Measurements from ENCODE around the gene B4GALNT1. TPM values are rescaled to one million over a fixed set of nuclear protein-coding genes. Genes with fewer than 3 reads are reported as not detected.

Gene B4GALNT1
- total and polyA plus RNA-seq, 9 of the 15 experiments (the other 6 are each of a cell fraction or from before 2014, with no cell fraction given), result 1.0 to 32.2 (median 9.8) TPM

DNA sequence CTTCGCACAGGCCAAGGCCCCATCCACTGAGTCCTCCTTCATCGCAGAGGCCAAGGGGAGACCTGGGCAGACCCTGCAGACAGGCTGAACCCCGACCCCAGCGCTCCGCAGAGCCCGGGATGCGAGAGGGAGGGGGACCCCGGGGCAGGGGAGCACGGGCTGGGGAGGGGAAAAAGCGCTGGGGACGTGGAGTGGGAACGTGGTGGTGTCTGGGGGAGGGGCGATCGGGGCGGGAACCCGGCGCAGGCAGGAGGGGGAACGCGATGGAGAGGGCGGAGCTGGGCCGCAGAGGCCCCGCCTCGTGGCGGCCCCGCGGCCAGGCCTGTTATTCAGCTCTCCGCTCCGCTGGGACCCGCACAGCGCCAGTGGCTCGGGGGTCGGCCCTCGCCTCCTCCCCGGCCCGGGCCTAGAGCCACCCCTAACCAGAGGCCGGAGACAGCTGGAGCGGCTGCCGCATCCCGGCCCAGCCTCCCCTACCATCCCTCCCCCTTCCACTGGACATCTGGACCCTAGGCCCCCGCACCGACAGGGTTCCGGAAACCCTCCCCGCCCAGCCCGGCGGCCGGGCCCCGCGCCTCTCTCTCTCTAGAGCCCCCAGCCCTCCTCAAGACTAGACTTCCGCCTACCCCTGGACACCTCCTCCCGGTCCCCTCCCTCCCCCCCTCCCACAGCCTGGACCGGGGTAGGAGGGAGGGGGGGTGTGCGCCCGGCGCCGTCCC lies 21.7 kb downstream of the B4GALNT1 start, which contains the start of gene ARHGEF25 (continued):
- TF ChIP-seq EGR1 (conservative IDR thresholded peaks at IDR 0.05), result 0 out of 2 replicates have a peak, but pooled peaks have one; percentile 22
- no peak for TF ChIP-seq RAD51 (IDR thresholded peaks at IDR 0.05; ENCODE audit: borderline replicate concordance, low read depth)
- TF ChIP-seq, protein P1, sequence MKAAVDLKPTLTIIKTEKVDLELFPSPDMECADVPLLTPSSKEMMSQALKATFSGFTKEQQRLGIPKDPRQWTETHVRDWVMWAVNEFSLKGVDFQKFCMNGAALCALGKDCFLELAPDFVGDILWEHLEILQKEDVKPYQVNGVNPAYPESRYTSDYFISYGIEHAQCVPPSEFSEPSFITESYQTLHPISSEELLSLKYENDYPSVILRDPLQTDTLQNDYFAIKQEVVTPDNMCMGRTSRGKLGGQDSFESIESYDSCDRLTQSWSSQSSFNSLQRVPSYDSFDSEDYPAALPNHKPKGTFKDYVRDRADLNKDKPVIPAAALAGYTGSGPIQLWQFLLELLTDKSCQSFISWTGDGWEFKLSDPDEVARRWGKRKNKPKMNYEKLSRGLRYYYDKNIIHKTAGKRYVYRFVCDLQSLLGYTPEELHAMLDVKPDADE (conservative IDR thresholded peaks at IDR 0.05; ENCODE audit: control insufficient read depth, low read depth, low read length), result no peak; the same call in 1 of the 2 replicates
- no peak for TF ChIP-seq ZNF224 (CRISPR knock-in tag; IDR thresholded peaks at IDR 0.05)
- TF ChIP-seq NRF1 (conservative IDR thresholded peaks at IDR 0.05 in 1 of 2, IDR thresholded peaks at IDR 0.05 in 1 of 2), result peak; percentile 64 to 66
- TF ChIP-seq, protein P2, sequence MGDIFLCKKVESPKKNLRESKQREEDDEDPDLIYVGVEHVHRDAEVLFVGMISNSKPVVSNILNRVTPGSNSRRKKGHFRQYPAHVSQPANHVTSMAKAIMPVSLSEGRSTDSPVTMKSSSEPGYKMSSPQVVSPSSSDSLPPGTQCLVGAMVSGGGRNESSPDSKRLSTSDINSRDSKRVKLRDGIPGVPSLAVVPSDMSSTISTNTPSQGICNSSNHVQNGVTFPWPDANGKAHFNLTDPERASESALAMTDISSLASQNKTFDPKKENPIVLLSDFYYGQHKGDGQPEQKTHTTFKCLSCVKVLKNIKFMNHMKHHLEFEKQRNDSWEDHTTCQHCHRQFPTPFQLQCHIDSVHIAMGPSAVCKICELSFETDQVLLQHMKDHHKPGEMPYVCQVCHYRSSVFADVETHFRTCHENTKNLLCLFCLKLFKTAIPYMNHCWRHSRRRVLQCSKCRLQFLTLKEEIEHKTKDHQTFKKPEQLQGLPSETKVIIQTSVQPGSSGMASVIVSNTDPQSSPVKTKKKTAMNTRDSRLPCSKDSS (IDR thresholded peaks at IDR 0.05; ENCODE audit: low read depth, partially characterized antibody), result no peak
- no peak for TF ChIP-seq KAT2B (IDR thresholded peaks at IDR 0.05; ENCODE audit: low read depth, low read length)
- no peak for TF ChIP-seq DPF2 (IDR thresholded peaks at IDR 0.05)
- TF ChIP-seq NFRKB (IDR thresholded peaks at IDR 0.05; ENCODE audit: low read depth), result no peak
- TF ChIP-seq, protein P3, sequence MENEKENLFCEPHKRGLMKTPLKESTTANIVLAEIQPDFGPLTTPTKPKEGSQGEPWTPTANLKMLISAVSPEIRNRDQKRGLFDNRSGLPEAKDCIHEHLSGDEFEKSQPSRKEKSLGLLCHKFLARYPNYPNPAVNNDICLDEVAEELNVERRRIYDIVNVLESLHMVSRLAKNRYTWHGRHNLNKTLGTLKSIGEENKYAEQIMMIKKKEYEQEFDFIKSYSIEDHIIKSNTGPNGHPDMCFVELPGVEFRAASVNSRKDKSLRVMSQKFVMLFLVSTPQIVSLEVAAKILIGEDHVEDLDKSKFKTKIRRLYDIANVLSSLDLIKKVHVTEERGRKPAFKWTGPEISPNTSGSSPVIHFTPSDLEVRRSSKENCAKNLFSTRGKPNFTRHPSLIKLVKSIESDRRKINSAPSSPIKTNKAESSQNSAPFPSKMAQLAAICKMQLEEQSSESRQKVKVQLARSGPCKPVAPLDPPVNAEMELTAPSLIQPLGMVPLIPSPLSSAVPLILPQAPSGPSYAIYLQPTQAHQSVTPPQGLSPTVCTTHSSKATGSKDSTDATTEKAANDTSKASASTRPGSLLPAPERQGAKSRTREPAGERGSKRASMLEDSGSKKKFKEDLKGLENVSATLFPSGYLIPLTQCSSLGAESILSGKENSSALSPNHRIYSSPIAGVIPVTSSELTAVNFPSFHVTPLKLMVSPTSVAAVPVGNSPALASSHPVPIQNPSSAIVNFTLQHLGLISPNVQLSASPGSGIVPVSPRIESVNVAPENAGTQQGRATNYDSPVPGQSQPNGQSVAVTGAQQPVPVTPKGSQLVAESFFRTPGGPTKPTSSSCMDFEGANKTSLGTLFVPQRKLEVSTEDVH (IDR thresholded peaks at IDR 0.05; ENCODE audit: low read depth, partially characterized antibody), result no peak
- TF ChIP-seq PHTF2 (CRISPR knock-in tag; IDR thresholded peaks at IDR 0.05), result no peak
- no peak for TF ChIP-seq ETV5 (CRISPR knock-in tag; IDR thresholded peaks at IDR 0.05; ENCODE audit: low read depth)
- TF ChIP-seq CBFA2T3 (IDR thresholded peaks at IDR 0.05), result peak; percentile 15; the same call in 1 of the 2 replicates
- TF ChIP-seq, protein P4, sequence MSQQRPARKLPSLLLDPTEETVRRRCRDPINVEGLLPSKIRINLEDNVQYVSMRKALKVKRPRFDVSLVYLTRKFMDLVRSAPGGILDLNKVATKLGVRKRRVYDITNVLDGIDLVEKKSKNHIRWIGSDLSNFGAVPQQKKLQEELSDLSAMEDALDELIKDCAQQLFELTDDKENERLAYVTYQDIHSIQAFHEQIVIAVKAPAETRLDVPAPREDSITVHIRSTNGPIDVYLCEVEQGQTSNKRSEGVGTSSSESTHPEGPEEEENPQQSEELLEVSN (IDR thresholded peaks at IDR 0.05; ENCODE audit: borderline replicate concordance in 1 of 2, extremely low read depth in 1 of 2, insufficient read depth in 1 of 2, insufficient read length in 1 of 2, low read depth in 1 of 2, low read length in 1 of 2, poor library complexity in 1 of 2, severe bottlenecking in 1 of 2), result peak; percentile 31 to 83
- TF ChIP-seq MTA1 (IDR thresholded peaks at IDR 0.05; ENCODE audit: borderline replicate concordance), result no peak
- no peak for TF ChIP-seq MIER1 (IDR thresholded peaks at IDR 0.05; ENCODE audit: low read depth)
- TF ChIP-seq, protein P5, sequence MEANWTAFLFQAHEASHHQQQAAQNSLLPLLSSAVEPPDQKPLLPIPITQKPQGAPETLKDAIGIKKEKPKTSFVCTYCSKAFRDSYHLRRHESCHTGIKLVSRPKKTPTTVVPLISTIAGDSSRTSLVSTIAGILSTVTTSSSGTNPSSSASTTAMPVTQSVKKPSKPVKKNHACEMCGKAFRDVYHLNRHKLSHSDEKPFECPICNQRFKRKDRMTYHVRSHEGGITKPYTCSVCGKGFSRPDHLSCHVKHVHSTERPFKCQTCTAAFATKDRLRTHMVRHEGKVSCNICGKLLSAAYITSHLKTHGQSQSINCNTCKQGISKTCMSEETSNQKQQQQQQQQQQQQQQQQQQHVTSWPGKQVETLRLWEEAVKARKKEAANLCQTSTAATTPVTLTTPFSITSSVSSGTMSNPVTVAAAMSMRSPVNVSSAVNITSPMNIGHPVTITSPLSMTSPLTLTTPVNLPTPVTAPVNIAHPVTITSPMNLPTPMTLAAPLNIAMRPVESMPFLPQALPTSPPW (CRISPR knock-in tag; IDR thresholded peaks at IDR 0.05), result peak; percentile 94
- TF ChIP-seq ILK (tag; IDR thresholded peaks at IDR 0.05; ENCODE audit: borderline replicate concordance, low read depth), result no peak
- TF ChIP-seq MBD2 (IDR thresholded peaks at IDR 0.05; ENCODE audit: borderline replicate concordance, low read depth), result peak; percentile 40; the same call in 1 of the 2 replicates
- no peak for TF ChIP-seq MEF2D (tag; conservative IDR thresholded peaks at IDR 0.05; ENCODE audit: low read depth)
